Measurements from ENCODE around the gene OOSP2. TPM values are rescaled to one million over a fixed set of nuclear protein-coding genes. Genes with fewer than 3 reads are reported as not detected.

Gene OOSP2
- total and polyA plus RNA-seq, 2 of the 13 experiments (the other 11 are each of a cell fraction or from before 2014, with no cell fraction given): not detected

- Histone ChIP-seq H3K9me3 (ENCODE audit: low read length) (no peaks in the 10 kb centered on the region), H3K36me3 (replicated peaks in 1 of 2; ENCODE audit: control insufficient read depth in 1 of 2, insufficient read depth in 2 of 2, low read length in 2 of 2) (no peaks in the 10 kb centered on the region), H3K4me3 (replicated peaks in 1 of 3; ENCODE audit: insufficient read depth in 1 of 3, low read depth in 2 of 3, low read length in 3 of 3) (no peak overlapping the region), H3K27me3 (ENCODE audit: control insufficient read depth in 1 of 2, insufficient read depth in 2 of 2, low read length in 2 of 2) (no peaks in the 10 kb centered on the region), H3K27ac (ENCODE audit: extremely low read length, insufficient read depth, low read length) (no peak overlapping the region), H2AFZ (ENCODE audit: low read length) (no peak overlapping the region), H3K79me2 (ENCODE audit: insufficient read depth, low read length) (no peaks in the 10 kb centered on the region), H4K20me1 (ENCODE audit: insufficient read depth, low read length) (no peaks in the 10 kb centered on the region), H3K9ac (ENCODE audit: insufficient read depth, low read depth, low read length) (no peak overlapping the region), H3K4me2 (ENCODE audit: low read depth, low read length) (no peak overlapping the region), H3K4me1 (ENCODE audit: insufficient read depth, low read length) (no peaks in the 10 kb centered on the region)
- intact Hi-C loops (cut with micrococcal nuclease; ENCODE audit: unreplicated experiment) (no loop called here), in situ Hi-C loops (cut with HindIII; ENCODE audit: extremely low pct_ligation_motif_present, low pct_unique_long_range_greater_than_20kb) (no loop called here)
- ChIA-PET POLR2A (no interaction called here), CTCF (ENCODE audit: low intra/inter-chr PET ratio, low total read pairs) (no interaction called here)
- no TSS peak for BruUV-seq (replicated peaks)
- ATAC-seq (no peak), FAIRE-seq (no peak), DNase-seq (ENCODE audit: low spot score) (no peak)
- WGBS (ENCODE audit: low lambda C conversion rate): 4% methylated on average over 4 of the region's 4 CpGs
- no peak for TF ChIP-seq ZNF280D (CRISPR knock-in tag; IDR thresholded peaks at IDR 0.05)
- no peak for TF ChIP-seq RCOR2 (CRISPR knock-in tag; IDR thresholded peaks at IDR 0.05)
- TF ChIP-seq NFATC3 (CRISPR knock-in tag; IDR thresholded peaks at IDR 0.05): no peak
- no peak for TF ChIP-seq ZBTB25 (CRISPR knock-in tag; IDR thresholded peaks at IDR 0.05)
- no peak for TF ChIP-seq ZNF362 (CRISPR knock-in tag; IDR thresholded peaks at IDR 0.05; ENCODE audit: borderline replicate concordance)
These were observed 38.5 kb downstream of the OOSP2 start for GRCh38 chr11:60078745-60079144.

Measured in HepG2 (cell line).